Omental fat pad (tissue), 4 donors: ENCODE measurements around the gene ZP1. TPM values are rescaled to one million over a fixed set of nuclear protein-coding genes. Genes with fewer than 3 reads are reported as not detected.

Source experiments
- ATAC-seq: fragments of 150-250 bp; one replicate; pipeline ENCODE4 v1.9.1; 2016; ENCODE audit warnings: mild to moderate bottlenecking, moderate library complexity; ENCODE audit not compliant: low FRiP score
- DNase-seq: peaks from one replicate; pipeline ENCODE4 v3.0.0-alpha.2; 2019; ENCODE audit warnings: low spot score
- total RNA-seq, 4 donors: library from RNA; depleted of rRNA; stranded (reverse); fragments of >200 nt; gene quantifications; one replicate each; pipeline ENCODE4 v1.1.0, GENCODE V29; 2016
- TF ChIP-seq, protein P1 (sequence below), 3 donors: fragments of 450-650 bp; IDR thresholded peaks; one replicate each; pipeline ENCODE4 v1.5.1; 2016 to 2017; ENCODE audit warnings: antibody characterized with exemption in 3 of 3, mild to moderate bottlenecking in 3 of 3, moderate library complexity in 2 of 3

Gene ZP1
- total RNA-seq, 4 donors from 2014 or later = 2.2 to 3.0 TPM; not detected in 2

- TF ChIP-seq, protein P1, sequence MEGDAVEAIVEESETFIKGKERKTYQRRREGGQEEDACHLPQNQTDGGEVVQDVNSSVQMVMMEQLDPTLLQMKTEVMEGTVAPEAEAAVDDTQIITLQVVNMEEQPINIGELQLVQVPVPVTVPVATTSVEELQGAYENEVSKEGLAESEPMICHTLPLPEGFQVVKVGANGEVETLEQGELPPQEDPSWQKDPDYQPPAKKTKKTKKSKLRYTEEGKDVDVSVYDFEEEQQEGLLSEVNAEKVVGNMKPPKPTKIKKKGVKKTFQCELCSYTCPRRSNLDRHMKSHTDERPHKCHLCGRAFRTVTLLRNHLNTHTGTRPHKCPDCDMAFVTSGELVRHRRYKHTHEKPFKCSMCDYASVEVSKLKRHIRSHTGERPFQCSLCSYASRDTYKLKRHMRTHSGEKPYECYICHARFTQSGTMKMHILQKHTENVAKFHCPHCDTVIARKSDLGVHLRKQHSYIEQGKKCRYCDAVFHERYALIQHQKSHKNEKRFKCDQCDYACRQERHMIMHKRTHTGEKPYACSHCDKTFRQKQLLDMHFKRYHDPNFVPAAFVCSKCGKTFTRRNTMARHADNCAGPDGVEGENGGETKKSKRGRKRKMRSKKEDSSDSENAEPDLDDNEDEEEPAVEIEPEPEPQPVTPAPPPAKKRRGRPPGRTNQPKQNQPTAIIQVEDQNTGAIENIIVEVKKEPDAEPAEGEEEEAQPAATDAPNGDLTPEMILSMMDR (IDR thresholded peaks at IDR 0.05) = no peak
- no peak for ATAC-seq
- DNase-seq = no peak
Measured at GRCh38 chr11:60863550-60864521, 3.5 kb upstream of the ZP1 start.

GRCh38 chr11:60864856-60865513 is 2.4 kb upstream of the ZP1 start:
- TF ChIP-seq, protein P1 (IDR thresholded peaks at IDR 0.05) = no peak
- DNase-seq = no peak
- no peak for ATAC-seq

GRCh38 chr11:60867871-60868681 is 734 bp downstream of the ZP1 start:
- no peak for DNase-seq
- no peak for ATAC-seq
- TF ChIP-seq, protein P1 (IDR thresholded peaks at IDR 0.05) = no peak

DNA sequence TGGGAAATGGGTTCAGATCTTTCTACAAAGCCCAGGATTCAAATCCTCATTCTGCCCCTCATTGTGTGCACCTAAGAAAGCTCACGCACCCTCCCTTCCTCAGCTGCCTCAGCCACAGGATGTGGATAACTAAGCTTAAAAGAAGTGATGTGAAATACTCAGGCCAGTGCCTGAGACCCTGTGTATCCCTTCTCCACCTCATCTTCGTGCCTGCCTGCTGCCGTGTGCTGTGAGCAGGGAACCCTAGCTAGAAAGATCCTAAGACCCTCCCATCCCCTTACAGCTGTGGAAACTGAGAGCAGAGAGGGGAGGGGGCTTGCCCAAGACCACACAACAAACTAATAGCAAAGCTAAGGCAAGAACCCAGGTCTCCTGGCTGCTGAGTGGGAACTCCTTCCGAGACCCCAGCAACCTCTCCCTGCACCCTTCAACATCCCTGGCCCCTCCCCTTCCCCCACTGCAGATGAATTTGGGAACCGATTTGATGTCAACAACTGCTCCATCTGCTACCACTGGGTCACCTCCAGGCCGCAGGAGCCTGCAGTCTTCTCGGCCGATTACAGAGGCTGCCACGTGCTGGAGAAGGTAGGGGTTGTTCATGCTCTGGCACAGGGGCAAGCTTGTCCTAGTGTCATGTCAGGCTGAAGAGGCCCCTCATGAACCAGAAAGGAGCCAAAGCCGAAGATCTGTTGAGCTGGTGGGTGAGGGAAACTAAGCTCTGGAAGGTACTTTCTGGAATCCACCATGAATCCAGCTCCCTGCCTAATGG is 1.5 kb downstream of the ZP1 start:
- TF ChIP-seq, protein P1 (IDR thresholded peaks at IDR 0.05) = no peak
- no peak for DNase-seq
- ATAC-seq = no peak

DNA sequence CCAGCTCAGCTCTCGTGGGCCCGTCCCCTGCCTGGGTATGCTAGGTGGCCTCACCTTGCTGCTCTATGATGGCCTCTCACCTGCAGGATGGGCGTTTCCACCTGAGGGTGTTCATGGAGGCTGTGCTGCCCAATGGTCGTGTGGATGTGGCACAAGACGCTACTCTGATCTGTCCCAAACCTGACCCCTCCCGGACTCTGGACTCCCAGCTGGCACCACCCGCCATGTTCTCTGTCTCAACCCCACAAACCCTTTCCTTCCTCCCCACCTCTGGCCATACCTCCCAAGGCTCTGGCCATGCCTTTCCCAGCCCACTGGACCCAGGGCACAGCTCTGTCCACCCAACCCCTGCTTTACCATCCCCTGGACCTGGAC is 2.1 kb downstream of the ZP1 start:
- DNase-seq = no peak
- ATAC-seq = no peak
- TF ChIP-seq, protein P1 (IDR thresholded peaks at IDR 0.05) = no peak

GRCh38 chr11:60870276-60870675 is 2.9 kb downstream of the ZP1 start:
- TF ChIP-seq, protein P1 (IDR thresholded peaks at IDR 0.05) = no peak
- ATAC-seq = no peak
- no peak for DNase-seq
